Retinal pigment epithelial cell (primary cell): ENCODE results near the gene FMN2.
"Not testable (repeated sequence)": the region's sequence is repeated elsewhere in the genome, so short reads cannot be mapped to it uniquely, and the experiment has no call there.

Source experiments
- DNase-seq: peaks from one replicate; pipeline ENCODE4 v3.0.0-alpha.2; 2010; ENCODE audit warnings: low read depth
- H3K4me3 ChIP-seq: 2 replicates; pipeline ENCODE4 v1.5.1; 2011; ENCODE audit warnings: mild to moderate bottlenecking, low read length, control low read depth, moderate library complexity
- CTCF ChIP-seq: conservative IDR thresholded peaks from 2 replicates; pipeline ENCODE4 v1.5.1; 2011; ENCODE audit warnings: low read depth, low read length, control low read depth, inconsistent platforms

FMN2 gene

GRCh38 chr1:240256836-240257503, 165.3 kb downstream of the FMN2 start:
- no peak for DNase-seq
- no peak for TF ChIP-seq CTCF
- no peak overlapping the region for H3K4me3 ChIP-seq

- no peak for TF ChIP-seq CTCF
- no peak overlapping the region for H3K4me3 ChIP-seq
- no peak for DNase-seq
Measured at GRCh38 chr1:240258910-240259309, 167.2 kb downstream of the FMN2 start.

- DNase-seq, H3K4me3 ChIP-seq: not testable (repeated sequence)
Measured at GRCh38 chr1:240264494-240264893, 172.8 kb downstream of the FMN2 start.

GRCh38 chr1:240271081-240271480, 179.4 kb downstream of the FMN2 start:
- no peak for TF ChIP-seq CTCF
- DNase-seq, result no peak
- H3K4me3 ChIP-seq, result no peak overlapping the region

GRCh38 chr1:240274569-240274968, 182.9 kb downstream of the FMN2 start:
- no peak for TF ChIP-seq CTCF
- no peak overlapping the region for H3K4me3 ChIP-seq
- DNase-seq, result no peak

GRCh38 chr1:240275219-240275618, 183.5 kb downstream of the FMN2 start:
- DNase-seq, H3K4me3 ChIP-seq: not testable (repeated sequence)

- TF ChIP-seq CTCF, result no peak
- no peak overlapping the region for H3K4me3 ChIP-seq
- DNase-seq, result no peak
Measured at GRCh38 chr1:240278082-240278481, 186.4 kb downstream of the FMN2 start.

GRCh38 chr1:240280560-240281322, 189.1 kb downstream of the FMN2 start:
- no peak for TF ChIP-seq CTCF
- no peak overlapping the region for H3K4me3 ChIP-seq
- no peak for DNase-seq
